Thymus (tissue), 11 donors: ENCODE data around the gene UBN1. TPM values are rescaled to one million over a fixed set of nuclear protein-coding genes. Genes with fewer than 3 reads are reported as not detected.

Experiments
- DNase-seq, 9 donors: peaks; one replicate each; pipeline ENCODE4 v3.0.0-alpha.2; 2013; ENCODE audit warnings: low spot score in 9 of 9, low read depth in 6 of 9, missing footprints in 1 of 9
- H3K27ac ChIP-seq, 2 donors: one replicate each; pipeline ENCODE4 v1.5.1; 2013; ENCODE audit warnings: control low read depth in 1 of 2, low read depth in 1 of 2, low read length in 1 of 2, mild to moderate bottlenecking in 1 of 2, moderate library complexity in 1 of 2
- H3K27me3 ChIP-seq, 2 donors: one replicate each; pipeline ENCODE4 v1.5.1; 2013; ENCODE audit warnings: low read length in 1 of 2; ENCODE audit not compliant: control insufficient read depth in 2 of 2, insufficient read depth in 1 of 2
- H3K36me3 ChIP-seq, 2 donors: one replicate each; pipeline ENCODE4 v1.5.1; 2013; ENCODE audit warnings: low read length in 1 of 2, mild to moderate bottlenecking in 1 of 2, moderate library complexity in 1 of 2; ENCODE audit not compliant: control insufficient read depth in 2 of 2, insufficient read depth in 2 of 2
- H3K4me1 ChIP-seq, 2 donors: one replicate each; pipeline ENCODE4 v1.5.1; 2013; ENCODE audit warnings: low read length in 2 of 2; ENCODE audit not compliant: control insufficient read depth in 2 of 2, insufficient read depth in 2 of 2
- H3K4me3 ChIP-seq, 2 donors: one replicate each; pipeline ENCODE4 v1.5.1; 2013; ENCODE audit warnings: low read length in 2 of 2, control low read depth in 1 of 2, mild to moderate bottlenecking in 1 of 2
- H3K9me3 ChIP-seq, 2 donors: one replicate each; pipeline ENCODE4 v1.5.1; 2013; ENCODE audit warnings: low read length in 1 of 2, mild to moderate bottlenecking in 1 of 2; ENCODE audit not compliant: control insufficient read depth in 2 of 2, insufficient read depth in 1 of 2
- WGBS: extraction: QIAGEN DNeasy Blood & Tissue Kit; methylation state at CpG from one replicate; pipeline ENCODE4 v1.1.7; 2013; 5-methylcytosine and 5-hydroxymethylcytosine counted together
- polyA plus RNA-seq: library from polyadenylated mRNA; stranded (reverse); fragments of 200-250 nt; gene quantifications from one replicate; pipeline ENCODE4 v1.2.3, GENCODE V29; 2013
- total RNA-seq: library from RNA; stranded (reverse); fragments of 120-200 nt; gene quantifications from one replicate; pipeline ENCODE4 v1.2.4, GENCODE V29; 2013
- donor health status: healthy.

Gene UBN1
- total and polyA plus RNA-seq, 2 donors, result 9.2 to 12.9 TPM

- 98% methylated on average over 14 of the region's 14 CpGs for WGBS
- no peaks in the 10 kb centered on the region for H3K4me1 ChIP-seq
- peaks cover 92% of the 10 kb centered on the region in 2 donors for H3K36me3 ChIP-seq
- H3K27me3 ChIP-seq, result no peaks in the 10 kb centered on the region
- no peak overlapping the region for H3K27ac ChIP-seq
- no peak for DNase-seq
- no peak overlapping the region for H3K4me3 ChIP-seq
- no peaks in the 10 kb centered on the region for H3K9me3 ChIP-seq
Observed at GRCh38 chr16:4877380-4877685, 30.1 kb downstream of the UBN1 start.

- WGBS, result 92% methylated on average over 4 of the region's 4 CpGs
Observed at GRCh38 chr16:4879049-4879448, 31.8 kb downstream of the UBN1 start.

GRCh38 chr16:4880006-4880580, 32.8 kb downstream of the UBN1 start:
- no peak for DNase-seq
- WGBS, result 98% methylated on average over 17 of the region's 17 CpGs

More at GRCh38 chr16:4879049-4879448, 31.8 kb downstream of the UBN1 start:
- H3K36me3 ChIP-seq, result peaks cover 90 to 92% of the 10 kb centered on the region in 2 donors
- no peak overlapping the region for H3K27ac ChIP-seq
- no peaks in the 10 kb centered on the region for H3K4me1 ChIP-seq
- DNase-seq, result no peak
- H3K9me3 ChIP-seq, result no peaks in the 10 kb centered on the region
- H3K4me3 ChIP-seq, result no peak overlapping the region
- no peaks in the 10 kb centered on the region for H3K27me3 ChIP-seq

GRCh38 chr16:4882000-4882632, 34.8 kb downstream of the UBN1 start:
- peaks cover 82 to 89% of the 10 kb centered on the region in 2 donors for H3K36me3 ChIP-seq
- DNase-seq, result no peak
- no peaks in the 10 kb centered on the region for H3K9me3 ChIP-seq
- H3K4me1 ChIP-seq, result no peaks in the 10 kb centered on the region
- WGBS, result 90% methylated on average over 14 of the region's 14 CpGs
- H3K27me3 ChIP-seq, result no peaks in the 10 kb centered on the region
- no peak overlapping the region for H3K4me3 ChIP-seq
- H3K27ac ChIP-seq, result no peak overlapping the region

More at GRCh38 chr16:4880006-4880580, 32.8 kb downstream of the UBN1 start:
- H3K36me3 ChIP-seq, result peaks cover 89 to 92% of the 10 kb centered on the region in 2 donors
- no peak overlapping the region for H3K4me3 ChIP-seq
- no peaks in the 10 kb centered on the region for H3K27me3 ChIP-seq
- H3K4me1 ChIP-seq, result no peaks in the 10 kb centered on the region
- H3K9me3 ChIP-seq, result no peaks in the 10 kb centered on the region
- no peak overlapping the region for H3K27ac ChIP-seq

GRCh38 chr16:4882633-4883285, 35.5 kb downstream of the UBN1 start:
- DNase-seq, result no peak
- H3K27me3 ChIP-seq, result no peaks in the 10 kb centered on the region
- H3K27ac ChIP-seq, result no peak overlapping the region
- no peaks in the 10 kb centered on the region for H3K9me3 ChIP-seq
- peaks cover 77 to 82% of the 10 kb centered on the region in 2 donors for H3K36me3 ChIP-seq
- WGBS, result 95% methylated on average over 11 of the region's 11 CpGs
- no peak overlapping the region for H3K4me3 ChIP-seq
- H3K4me1 ChIP-seq, result no peaks in the 10 kb centered on the region

- Histone ChIP-seq H3K4me3 (no peak overlapping the region), H3K27me3 (no peaks in the 10 kb centered on the region), H3K27ac (no peak overlapping the region), H3K36me3 (peaks cover 70 to 75% of the 10 kb centered on the region in 2 donors), H3K9me3 (no peaks in the 10 kb centered on the region), H3K4me1 (no peaks in the 10 kb centered on the region)
- WGBS, result 98% methylated on average over 25 of the region's 25 CpGs
- no peak for DNase-seq
Observed at GRCh38 chr16:4883501-4883900, 36.2 kb downstream of the UBN1 start.

- DNase-seq, result no peak
- WGBS, result 97% methylated on average over 34 of the region's 34 CpGs
- no peaks in the 10 kb centered on the region for H3K4me1 ChIP-seq
- no peak overlapping the region for H3K27ac ChIP-seq
- H3K9me3 ChIP-seq, result no peaks in the 10 kb centered on the region
- H3K27me3 ChIP-seq, result no peaks in the 10 kb centered on the region
- no peak overlapping the region for H3K4me3 ChIP-seq
- peaks cover 63 to 68% of the 10 kb centered on the region in 2 donors for H3K36me3 ChIP-seq
Observed at GRCh38 chr16:4884209-4884608, 36.9 kb downstream of the UBN1 start.

- WGBS, result 98% methylated on average over 45 of the region's 45 CpGs
- H3K4me3 ChIP-seq, result no peak overlapping the region
- no peak for DNase-seq
- H3K36me3 ChIP-seq, result peaks cover 54 to 61% of the 10 kb centered on the region in 2 donors
- H3K4me1 ChIP-seq, result no peaks in the 10 kb centered on the region
- H3K9me3 ChIP-seq, result no peaks in the 10 kb centered on the region
- H3K27me3 ChIP-seq, result no peaks in the 10 kb centered on the region
- no peak overlapping the region for H3K27ac ChIP-seq
Observed at GRCh38 chr16:4884972-4885874, 37.9 kb downstream of the UBN1 start.

- 97% methylated on average over 5 of the region's 5 CpGs for WGBS
- Histone ChIP-seq H3K4me1 (no peaks in the 10 kb centered on the region), H3K4me3 (no peak overlapping the region), H3K36me3 (peaks cover 49 to 52% of the 10 kb centered on the region in 2 donors), H3K27me3 (no peaks in the 10 kb centered on the region), H3K9me3 (no peaks in the 10 kb centered on the region), H3K27ac (no peak overlapping the region)
- no peak for DNase-seq
Observed at GRCh38 chr16:4886151-4886550, 38.9 kb downstream of the UBN1 start.
